ENCODE measurements around the gene CDC42BPG.

CDC42BPG gene

DNA sequence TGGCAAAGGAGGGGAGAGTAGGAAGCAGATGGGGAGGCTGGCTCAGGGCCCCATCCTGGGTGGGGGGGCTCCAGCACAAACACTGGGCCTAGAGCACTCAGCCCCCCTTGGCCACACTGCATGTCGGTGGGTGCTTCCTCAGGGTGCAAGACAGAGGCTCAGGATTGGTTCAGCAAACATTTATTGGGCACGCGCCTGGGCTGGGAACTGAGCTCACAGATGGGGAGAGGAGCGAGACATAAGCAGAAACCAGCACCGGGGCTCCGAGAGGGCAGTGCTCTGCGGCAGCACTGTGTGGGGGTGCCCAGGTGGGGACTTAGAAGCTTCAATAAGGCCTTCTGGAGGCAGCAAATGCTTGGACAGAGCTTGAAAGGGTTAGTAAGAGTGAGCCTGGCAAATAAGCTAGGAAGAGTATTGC is 46.1 kb upstream of the CDC42BPG start:
- no peak overlapping the region for H3K4me3 ChIP-seq (ENCODE audit: control insufficient read depth, low read depth, low read length)
- DNase-seq (ENCODE audit: low read depth): no peak
- TF ChIP-seq, protein P1, sequence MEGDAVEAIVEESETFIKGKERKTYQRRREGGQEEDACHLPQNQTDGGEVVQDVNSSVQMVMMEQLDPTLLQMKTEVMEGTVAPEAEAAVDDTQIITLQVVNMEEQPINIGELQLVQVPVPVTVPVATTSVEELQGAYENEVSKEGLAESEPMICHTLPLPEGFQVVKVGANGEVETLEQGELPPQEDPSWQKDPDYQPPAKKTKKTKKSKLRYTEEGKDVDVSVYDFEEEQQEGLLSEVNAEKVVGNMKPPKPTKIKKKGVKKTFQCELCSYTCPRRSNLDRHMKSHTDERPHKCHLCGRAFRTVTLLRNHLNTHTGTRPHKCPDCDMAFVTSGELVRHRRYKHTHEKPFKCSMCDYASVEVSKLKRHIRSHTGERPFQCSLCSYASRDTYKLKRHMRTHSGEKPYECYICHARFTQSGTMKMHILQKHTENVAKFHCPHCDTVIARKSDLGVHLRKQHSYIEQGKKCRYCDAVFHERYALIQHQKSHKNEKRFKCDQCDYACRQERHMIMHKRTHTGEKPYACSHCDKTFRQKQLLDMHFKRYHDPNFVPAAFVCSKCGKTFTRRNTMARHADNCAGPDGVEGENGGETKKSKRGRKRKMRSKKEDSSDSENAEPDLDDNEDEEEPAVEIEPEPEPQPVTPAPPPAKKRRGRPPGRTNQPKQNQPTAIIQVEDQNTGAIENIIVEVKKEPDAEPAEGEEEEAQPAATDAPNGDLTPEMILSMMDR (conservative IDR thresholded peaks at IDR 0.05; ENCODE audit: control insufficient read depth, insufficient read depth, low read depth, low read length): no peak

DNA sequence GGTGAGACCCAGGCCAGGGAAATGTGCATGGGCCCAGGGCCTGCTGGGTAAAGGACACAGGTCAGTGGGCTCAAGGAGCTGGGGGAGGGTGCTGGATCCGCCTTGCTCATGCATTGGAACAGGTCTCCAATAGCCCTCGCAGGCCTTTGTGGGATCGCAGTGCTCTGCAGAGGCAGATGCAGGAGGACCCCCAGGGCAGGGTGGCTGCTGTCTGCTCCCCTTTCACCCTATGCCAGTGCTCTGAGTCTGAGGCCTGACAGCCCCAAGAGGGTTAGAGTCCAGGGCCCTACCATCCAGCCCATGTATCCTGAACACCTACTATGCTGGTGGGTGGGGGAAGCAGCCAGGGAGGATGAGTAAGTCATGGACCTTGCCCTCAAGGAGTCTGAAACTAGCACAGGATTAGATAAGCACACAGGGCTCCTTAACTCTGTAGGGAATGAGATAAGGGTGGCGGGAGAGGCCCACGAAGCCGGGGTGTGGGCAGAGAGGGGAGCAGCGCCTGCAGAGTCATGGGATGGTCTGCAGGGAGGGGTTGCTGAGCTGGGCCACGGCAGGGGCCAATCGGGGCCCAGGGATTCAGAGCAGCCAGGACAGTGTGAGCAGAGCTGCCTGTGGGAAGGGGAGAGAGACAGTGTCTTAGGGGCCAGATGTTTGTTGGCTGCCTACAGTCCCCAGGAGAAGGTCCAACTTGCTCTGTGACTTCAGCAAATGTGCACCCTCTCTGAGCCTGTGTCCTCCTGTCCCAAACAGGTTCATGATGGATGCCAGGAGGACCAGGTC is 44.5 kb upstream of the CDC42BPG start:
- H3K4me3 ChIP-seq (ENCODE audit: control insufficient read depth, low read depth, low read length): no peak overlapping the region
- no peak for DNase-seq (ENCODE audit: low read depth)
- TF ChIP-seq, protein P1 (conservative IDR thresholded peaks at IDR 0.05; ENCODE audit: control insufficient read depth, insufficient read depth, low read depth, low read length): no peak

DNA sequence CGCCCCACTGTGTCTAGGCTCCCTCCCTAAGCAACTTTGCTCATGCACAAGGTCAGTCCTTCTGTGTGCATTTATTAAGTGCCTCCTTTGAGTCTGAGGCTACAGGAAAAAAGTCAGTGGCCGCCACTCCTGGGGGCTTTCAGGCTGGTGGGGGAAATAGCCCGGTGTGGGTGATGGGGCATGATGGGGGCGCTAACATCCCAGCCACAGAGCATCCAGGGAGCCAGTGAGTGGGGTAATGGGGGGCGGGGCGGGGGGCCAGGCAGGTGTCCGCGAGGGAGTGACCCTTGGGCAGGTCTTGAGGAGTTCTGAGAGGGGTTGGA is 43.9 kb upstream of the CDC42BPG start:
- TF ChIP-seq, protein P1 (conservative IDR thresholded peaks at IDR 0.05; ENCODE audit: control insufficient read depth, insufficient read depth, low read depth, low read length): no peak
- DNase-seq (ENCODE audit: low read depth): no peak
- no peak overlapping the region for H3K4me3 ChIP-seq (ENCODE audit: control insufficient read depth, low read depth, low read length)

DNA sequence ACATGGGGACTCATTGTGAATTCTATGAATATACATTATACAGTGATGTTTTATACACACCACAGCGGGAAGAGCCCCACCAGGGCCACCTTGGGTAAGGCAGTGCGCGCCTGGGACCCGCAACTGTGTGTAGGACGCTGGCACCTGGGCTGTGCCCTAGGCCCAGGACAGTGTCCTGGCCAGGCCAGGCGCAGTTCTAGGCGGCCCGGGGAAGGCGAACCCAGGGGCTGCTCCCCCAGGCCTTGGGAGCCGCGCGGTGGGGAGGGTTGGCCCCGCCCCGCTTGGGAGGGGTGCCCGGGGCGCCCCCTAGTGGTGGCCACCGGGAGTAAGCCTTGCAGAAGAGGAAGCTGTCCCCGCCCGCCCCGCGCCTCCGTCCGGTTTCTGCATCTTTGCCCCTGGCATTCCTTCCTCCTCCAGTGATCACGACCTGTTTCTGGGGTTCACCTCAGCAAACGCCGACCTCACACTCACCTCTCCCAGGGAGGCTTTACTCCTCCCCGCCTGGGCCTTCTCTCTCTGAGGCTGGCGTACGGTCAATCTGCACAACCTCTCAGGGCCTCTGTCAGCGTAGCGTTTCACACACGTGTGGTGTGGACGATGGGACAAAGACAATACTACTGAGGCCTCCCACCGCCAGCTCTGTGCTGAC is 43.4 kb upstream of the CDC42BPG start:
- peak overlapping the region; percentile 31 for H3K4me3 ChIP-seq (ENCODE audit: control insufficient read depth, low read depth, low read length)
- peak; percentile 47 for DNase-seq (ENCODE audit: low read depth)

DNA sequence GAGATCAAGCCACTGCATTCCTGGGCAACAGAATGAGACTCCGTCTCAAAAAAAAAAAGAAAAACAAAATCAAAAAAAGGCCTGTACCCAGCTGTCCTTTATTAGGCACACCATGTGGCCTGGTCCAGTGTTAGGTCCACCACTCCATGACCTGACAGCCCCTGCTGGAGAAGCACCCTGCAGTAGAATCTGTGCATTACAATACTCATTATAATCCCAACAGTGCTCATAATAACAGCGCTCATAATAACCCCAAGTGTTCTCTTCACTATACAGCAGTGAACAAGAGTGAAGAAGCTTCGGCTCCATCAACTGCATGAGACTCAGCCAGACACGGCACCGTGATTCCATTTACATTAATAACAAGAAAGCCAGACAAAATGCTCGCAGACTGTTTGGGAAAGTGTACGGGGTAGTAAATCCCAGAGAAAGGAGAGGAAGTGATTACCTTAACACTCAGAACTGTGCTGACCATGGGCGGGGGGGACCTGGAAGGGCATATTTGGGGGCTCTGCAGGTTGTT is 42.8 kb upstream of the CDC42BPG start:
- DNase-seq (ENCODE audit: low read depth): no peak
- TF ChIP-seq, protein P1 (conservative IDR thresholded peaks at IDR 0.05; ENCODE audit: control insufficient read depth, insufficient read depth, low read depth, low read length): no peak
- no peak overlapping the region for H3K4me3 ChIP-seq (ENCODE audit: control insufficient read depth, low read depth, low read length)

More for the DNA sequence above, 43.4 kb upstream of the CDC42BPG start:
- TF ChIP-seq, protein P1 (conservative IDR thresholded peaks at IDR 0.05; ENCODE audit: control insufficient read depth, insufficient read depth, low read depth, low read length): peak; percentile 68

DNA sequence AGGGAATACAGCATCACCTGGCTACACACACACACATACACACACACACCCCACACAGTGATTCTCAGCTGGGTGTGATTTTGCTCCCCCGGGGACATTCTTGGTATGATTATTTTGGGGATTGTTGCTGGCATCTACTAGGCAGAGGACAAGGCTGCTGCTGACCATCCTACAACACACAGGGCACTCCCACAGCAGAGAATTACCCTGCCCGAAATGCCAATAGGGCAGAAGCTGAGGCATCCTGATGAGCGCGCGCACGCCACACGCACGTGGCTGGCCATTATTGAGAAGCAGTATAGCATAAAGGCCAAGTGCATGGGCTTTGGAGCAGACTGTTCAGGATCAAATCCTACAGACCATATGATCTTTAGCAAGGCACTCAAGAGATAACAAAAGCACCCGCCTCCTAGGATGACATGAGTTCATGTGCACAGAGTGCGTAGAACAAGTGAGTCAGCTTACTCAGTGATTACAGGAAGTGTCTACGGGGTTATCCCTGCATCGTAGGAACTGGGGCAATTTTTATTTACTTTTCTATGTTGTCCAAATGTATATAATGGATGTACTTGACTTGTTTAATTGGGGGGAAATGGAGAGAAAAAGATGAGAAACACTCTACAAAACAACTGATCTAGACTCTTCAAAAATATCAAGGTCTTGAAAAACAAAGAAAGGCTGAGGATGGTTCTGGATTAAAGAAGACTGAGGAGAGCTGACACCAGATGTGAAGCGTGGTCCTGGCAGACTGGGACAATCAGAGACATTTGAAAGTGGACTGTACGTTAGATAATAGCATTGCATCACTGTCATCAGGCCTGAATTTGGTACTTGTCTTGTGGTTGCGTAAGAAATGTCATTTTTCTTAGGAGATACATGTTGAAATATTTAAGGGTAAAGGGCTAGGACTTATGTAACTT is 41.2 kb upstream of the CDC42BPG start:
- no peak overlapping the region for H3K4me3 ChIP-seq (ENCODE audit: control insufficient read depth, low read depth, low read length)
- TF ChIP-seq, protein P1 (conservative IDR thresholded peaks at IDR 0.05; ENCODE audit: control insufficient read depth, insufficient read depth, low read depth, low read length): no peak
- peak; percentile 90 for DNase-seq (ENCODE audit: low read depth)
